HepG2 (cell line): ENCODE results near the gene OPRL1. TPM values are rescaled to one million over a fixed set of nuclear protein-coding genes. Genes with fewer than 3 reads are reported as not detected.
A peak's percentile ranks its signal among the peaks of the same experiment; 100 is the strongest.

Experiments used
- ADNP ChIP-seq: sonication (generic); formaldehyde crosslinking; IDR thresholded peaks from 2 replicates; pipeline ENCODE4 v1.4.0; 2020; ENCODE audit warnings: missing genetic modification reagents
- ATF1 ChIP-seq: IDR thresholded peaks from 2 replicates; pipeline ENCODE4 v1.6.1; 2016; ENCODE audit warnings: mild to moderate bottlenecking, control low read depth
- FOXJ3 ChIP-seq: sonication (generic); formaldehyde crosslinking; IDR thresholded peaks from 2 replicates; pipeline ENCODE4 v1.4.0; 2020; ENCODE audit warnings: missing genetic modification reagents, mild to moderate bottlenecking, borderline replicate concordance
- HMG20A ChIP-seq: IDR thresholded peaks from 2 replicates; pipeline ENCODE4 v1.6.1; 2016; ENCODE audit warnings: borderline replicate concordance
- KAT7 ChIP-seq: IDR thresholded peaks from 2 replicates; pipeline ENCODE4 v1.6.1; 2018; ENCODE audit warnings: borderline replicate concordance, missing compliant biosample characterization
- KLF12 ChIP-seq: sonication (generic); formaldehyde crosslinking; IDR thresholded peaks from 2 replicates; pipeline ENCODE4 v1.4.0; 2020; ENCODE audit warnings: missing genetic modification reagents, borderline replicate concordance
- MBNL3 ChIP-seq: fragments of 250-450 bp; sonication (Bioruptor Pico); conservative IDR thresholded peaks from 2 replicates; pipeline ENCODE4 v1.8.0; 2022; ENCODE audit warnings: mild to moderate bottlenecking, inconsistent platforms
- NCOA1 ChIP-seq: sonication (generic); formaldehyde crosslinking; IDR thresholded peaks from 2 replicates; pipeline ENCODE4 v1.9.0; 2021; ENCODE audit warnings: missing genetic modification reagents
- RNF2 ChIP-seq: fragments of 450-650 bp; conservative IDR thresholded peaks from 2 replicates; pipeline ENCODE4 v1.6.1; 2016; ENCODE audit warnings: low read depth
- SATB2 ChIP-seq: sonication (generic); formaldehyde crosslinking; IDR thresholded peaks from 2 replicates; pipeline ENCODE4 v1.5.0; 2020; ENCODE audit warnings: missing genetic modification reagents
- SP2 ChIP-seq: sonication (generic); formaldehyde crosslinking; IDR thresholded peaks from 2 replicates; pipeline ENCODE4 v1.5.1; 2020; ENCODE audit warnings: mild to moderate bottlenecking, missing genetic modification reagents
- ZBTB21 ChIP-seq: sonication (generic); formaldehyde crosslinking; IDR thresholded peaks from 2 replicates; pipeline ENCODE4 v1.4.0; 2020; ENCODE audit warnings: missing genetic modification reagents
- ZBTB7A ChIP-seq: sonication (generic); formaldehyde crosslinking; IDR thresholded peaks from 2 replicates; pipeline ENCODE4 v1.8.0; 2022; ENCODE audit warnings: mild to moderate bottlenecking, missing genetic modification reagents
- ZFP1 ChIP-seq: IDR thresholded peaks from 2 replicates; pipeline ENCODE4 v1.6.1; 2016
- ZNF20 ChIP-seq: sonication (generic); formaldehyde crosslinking; IDR thresholded peaks from 2 replicates; pipeline ENCODE4 v1.4.0; 2020; ENCODE audit warnings: mild to moderate bottlenecking, moderate library complexity, missing genetic modification reagents
- ZNF737 ChIP-seq: sonication (generic); formaldehyde crosslinking; IDR thresholded peaks from 2 replicates; pipeline ENCODE4 v1.5.0; 2020; ENCODE audit warnings: missing genetic modification reagents, mild to moderate bottlenecking, borderline replicate concordance
- ZNF766 ChIP-seq: sonication (generic); formaldehyde crosslinking; IDR thresholded peaks from 2 replicates; pipeline ENCODE4 v1.5.0; 2020; ENCODE audit warnings: missing genetic modification reagents, borderline replicate concordance
- polyA plus RNA-seq, 8 experiments: library from polyadenylated mRNA; depleted of rRNA in 3 of 8; stranded (reverse) in 7 of 8; unstranded in 1 of 8; fragments of >200 nt; fragmentation: Illumina TruSeq in 4 of 8; extraction: Trizol in 4 of 8; gene quantifications; 2 replicates each; pipeline versions ENCODE4 v1.2.1 to v1.2.3, GENCODE V29; 2011 to 2016; ENCODE audit warnings: low read depth in 4 of 8, missing spikeins in 1 of 8, mixed read lengths in 1 of 8; ENCODE audit not compliant: insufficient read depth in 1 of 8
- total RNA-seq, 5 experiments: library from RNA; depleted of rRNA; stranded (reverse); fragments of >200 nt; fragmentation: Illumina TruSeq; extraction: Trizol; gene quantifications; 2 replicates each; pipeline ENCODE4 v1.2.3, GENCODE V29; 2016; ENCODE audit warnings: low read depth in 1 of 5
- TF ChIP-seq, protein P1 (sequence below): sonication (generic); formaldehyde crosslinking; conservative IDR thresholded peaks from 2 replicates; pipeline ENCODE4 v1.8.0; 2022; ENCODE audit warnings: missing genetic modification reagents
- TF ChIP-seq, protein P2 (sequence below): sonication (generic); formaldehyde crosslinking; IDR thresholded peaks from 2 replicates; pipeline ENCODE4 v1.4.0; 2020; ENCODE audit warnings: missing genetic modification reagents, borderline replicate concordance
- TF ChIP-seq, protein P3 (sequence below): IDR thresholded peaks from 2 replicates; pipeline ENCODE4 v1.6.1; 2018; ENCODE audit warnings: missing genetic modification reagents
- TF ChIP-seq, protein P4 (sequence below): sonication (generic); formaldehyde crosslinking; IDR thresholded peaks from 2 replicates; pipeline ENCODE4 v1.8.1; 2023; ENCODE audit warnings: mild to moderate bottlenecking, moderate library complexity, missing genetic modification reagents
- TF ChIP-seq, protein P5 (sequence below): sonication (generic); formaldehyde crosslinking; IDR thresholded peaks from 2 replicates; pipeline ENCODE4 v1.4.0; 2020; ENCODE audit warnings: mild to moderate bottlenecking, missing genetic modification reagents
- TF ChIP-seq, protein P6 (sequence below): IDR thresholded peaks from 2 replicates; pipeline ENCODE4 v1.6.1; 2016; ENCODE audit warnings: low read depth, control low read depth

OPRL1 gene
- total and polyA plus RNA-seq, 2 of the 13 experiments (the other 11 are each of a cell fraction or from before 2014, with no cell fraction given): 0.35 to 0.71 TPM

DNA sequence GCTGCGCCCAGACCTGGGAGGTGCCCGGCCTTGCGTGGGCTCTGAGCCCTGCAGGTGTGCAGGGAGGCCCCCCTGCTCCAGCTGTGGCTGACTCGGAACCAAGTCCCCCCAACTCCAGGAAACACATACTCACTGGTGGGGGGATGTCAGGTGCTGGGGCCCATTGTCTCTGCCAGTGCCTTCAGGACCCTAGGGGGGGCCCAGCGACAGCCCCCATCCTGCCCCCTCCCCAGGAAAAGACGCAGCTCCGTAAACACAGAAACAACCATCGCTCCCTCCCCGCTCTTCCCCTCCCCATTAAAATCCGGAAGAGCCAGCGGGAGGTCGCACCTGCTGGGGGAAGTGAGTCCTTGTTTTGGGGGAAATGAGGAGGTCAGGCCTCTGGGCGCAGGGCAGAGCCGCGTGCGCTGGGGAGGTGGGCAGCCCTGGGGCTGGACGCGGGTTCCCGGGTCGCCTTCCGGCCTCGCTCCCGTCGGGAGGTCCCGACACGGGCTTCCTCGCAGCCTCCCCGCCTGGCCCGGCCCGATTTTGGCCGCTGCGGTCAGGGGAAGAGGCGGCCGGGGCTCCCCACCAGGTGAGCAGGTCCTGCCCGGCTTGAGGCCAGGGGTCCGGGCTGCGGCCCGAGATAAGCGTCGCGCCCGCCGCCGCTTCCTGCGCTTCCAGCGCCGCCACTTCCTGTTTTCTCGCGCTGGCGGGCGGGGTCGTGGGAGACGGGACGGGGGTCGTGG lies 37.7 kb upstream of the OPRL1 start (continued):
- TF ChIP-seq, protein P1, sequence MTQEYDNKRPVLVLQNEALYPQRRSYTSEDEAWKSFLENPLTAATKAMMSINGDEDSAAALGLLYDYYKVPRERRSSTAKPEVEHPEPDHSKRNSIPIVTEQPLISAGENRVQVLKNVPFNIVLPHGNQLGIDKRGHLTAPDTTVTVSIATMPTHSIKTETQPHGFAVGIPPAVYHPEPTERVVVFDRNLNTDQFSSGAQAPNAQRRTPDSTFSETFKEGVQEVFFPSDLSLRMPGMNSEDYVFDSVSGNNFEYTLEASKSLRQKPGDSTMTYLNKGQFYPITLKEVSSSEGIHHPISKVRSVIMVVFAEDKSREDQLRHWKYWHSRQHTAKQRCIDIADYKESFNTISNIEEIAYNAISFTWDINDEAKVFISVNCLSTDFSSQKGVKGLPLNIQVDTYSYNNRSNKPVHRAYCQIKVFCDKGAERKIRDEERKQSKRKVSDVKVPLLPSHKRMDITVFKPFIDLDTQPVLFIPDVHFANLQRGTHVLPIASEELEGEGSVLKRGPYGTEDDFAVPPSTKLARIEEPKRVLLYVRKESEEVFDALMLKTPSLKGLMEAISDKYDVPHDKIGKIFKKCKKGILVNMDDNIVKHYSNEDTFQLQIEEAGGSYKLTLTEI: no peak
- no peak for TF ChIP-seq SP2
- TF ChIP-seq NCOA1 (CRISPR knock-in tag): no peak
- TF ChIP-seq ATF1 (CRISPR knock-in tag): no peak
- no peak; the same call in 1 of the 2 replicates for TF ChIP-seq ZNF766 (CRISPR knock-in tag)
- no peak for TF ChIP-seq HMG20A (CRISPR knock-in tag)
- peak; percentile 81 for TF ChIP-seq ZBTB7A (CRISPR knock-in tag)
- TF ChIP-seq KLF12 (CRISPR knock-in tag): no peak
- TF ChIP-seq ZFP1: no peak
- TF ChIP-seq ADNP (CRISPR knock-in tag): no peak
- TF ChIP-seq FOXJ3 (CRISPR knock-in tag): no peak
- TF ChIP-seq ZNF737 (CRISPR knock-in tag): no peak
- no peak; the same call in 1 of the 2 replicates for TF ChIP-seq SATB2 (CRISPR knock-in tag)
- TF ChIP-seq MBNL3 (CRISPR knock-in tag): no peak
- TF ChIP-seq ZNF20 (CRISPR knock-in tag): no peak
- TF ChIP-seq, protein P2, sequence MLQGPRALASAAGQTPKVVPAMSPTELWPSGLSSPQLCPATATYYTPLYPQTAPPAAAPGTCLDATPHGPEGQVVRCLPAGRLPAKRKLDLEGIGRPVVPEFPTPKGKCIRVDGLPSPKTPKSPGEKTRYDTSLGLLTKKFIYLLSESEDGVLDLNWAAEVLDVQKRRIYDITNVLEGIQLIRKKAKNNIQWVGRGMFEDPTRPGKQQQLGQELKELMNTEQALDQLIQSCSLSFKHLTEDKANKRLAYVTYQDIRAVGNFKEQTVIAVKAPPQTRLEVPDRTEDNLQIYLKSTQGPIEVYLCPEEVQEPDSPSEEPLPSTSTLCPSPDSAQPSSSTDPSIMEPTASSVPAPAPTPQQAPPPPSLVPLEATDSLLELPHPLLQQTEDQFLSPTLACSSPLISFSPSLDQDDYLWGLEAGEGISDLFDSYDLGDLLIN (CRISPR knock-in tag): no peak
- TF ChIP-seq, protein P3, sequence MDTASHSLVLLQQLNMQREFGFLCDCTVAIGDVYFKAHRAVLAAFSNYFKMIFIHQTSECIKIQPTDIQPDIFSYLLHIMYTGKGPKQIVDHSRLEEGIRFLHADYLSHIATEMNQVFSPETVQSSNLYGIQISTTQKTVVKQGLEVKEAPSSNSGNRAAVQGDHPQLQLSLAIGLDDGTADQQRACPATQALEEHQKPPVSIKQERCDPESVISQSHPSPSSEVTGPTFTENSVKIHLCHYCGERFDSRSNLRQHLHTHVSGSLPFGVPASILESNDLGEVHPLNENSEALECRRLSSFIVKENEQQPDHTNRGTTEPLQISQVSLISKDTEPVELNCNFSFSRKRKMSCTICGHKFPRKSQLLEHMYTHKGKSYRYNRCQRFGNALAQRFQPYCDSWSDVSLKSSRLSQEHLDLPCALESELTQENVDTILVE (CRISPR knock-in tag): no peak; the same call in 1 of the 2 replicates
- 0 out of 2 replicates have a peak, but pooled peaks have one; percentile 1 for TF ChIP-seq KAT7 (CRISPR knock-in tag)
- TF ChIP-seq, protein P4, sequence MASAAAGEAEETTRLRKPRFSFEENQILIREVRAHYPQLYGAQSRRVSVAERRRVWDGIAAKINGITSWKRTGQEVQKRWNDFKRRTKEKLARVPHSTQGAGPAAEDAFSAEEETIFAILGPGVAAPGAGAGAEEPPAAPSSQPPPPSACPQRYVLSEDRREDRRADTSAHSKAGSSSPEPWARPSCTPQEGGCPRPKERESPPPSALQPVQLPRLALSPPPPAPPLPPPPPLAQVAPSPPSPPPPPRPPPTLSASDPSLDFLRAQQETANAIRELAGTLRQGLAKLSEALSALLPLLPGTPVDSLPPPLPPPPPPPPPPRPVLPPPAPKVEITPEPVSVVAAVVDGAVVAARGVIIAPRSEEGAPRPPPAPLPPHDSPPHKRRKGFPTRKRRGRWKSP (CRISPR knock-in tag): peak; percentile 87
- TF ChIP-seq, protein P5, sequence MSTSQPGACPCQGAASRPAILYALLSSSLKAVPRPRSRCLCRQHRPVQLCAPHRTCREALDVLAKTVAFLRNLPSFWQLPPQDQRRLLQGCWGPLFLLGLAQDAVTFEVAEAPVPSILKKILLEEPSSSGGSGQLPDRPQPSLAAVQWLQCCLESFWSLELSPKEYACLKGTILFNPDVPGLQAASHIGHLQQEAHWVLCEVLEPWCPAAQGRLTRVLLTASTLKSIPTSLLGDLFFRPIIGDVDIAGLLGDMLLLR (CRISPR knock-in tag): no peak
- TF ChIP-seq, protein P6, sequence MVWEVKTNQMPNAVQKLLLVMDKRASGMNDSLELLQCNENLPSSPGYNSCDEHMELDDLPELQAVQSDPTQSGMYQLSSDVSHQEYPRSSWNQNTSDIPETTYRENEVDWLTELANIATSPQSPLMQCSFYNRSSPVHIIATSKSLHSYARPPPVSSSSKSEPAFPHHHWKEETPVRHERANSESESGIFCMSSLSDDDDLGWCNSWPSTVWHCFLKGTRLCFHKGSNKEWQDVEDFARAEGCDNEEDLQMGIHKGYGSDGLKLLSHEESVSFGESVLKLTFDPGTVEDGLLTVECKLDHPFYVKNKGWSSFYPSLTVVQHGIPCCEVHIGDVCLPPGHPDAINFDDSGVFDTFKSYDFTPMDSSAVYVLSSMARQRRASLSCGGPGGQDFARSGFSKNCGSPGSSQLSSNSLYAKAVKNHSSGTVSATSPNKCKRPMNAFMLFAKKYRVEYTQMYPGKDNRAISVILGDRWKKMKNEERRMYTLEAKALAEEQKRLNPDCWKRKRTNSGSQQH (CRISPR knock-in tag): no peak
- TF ChIP-seq ZBTB21 (CRISPR knock-in tag): no peak; the same call in 1 of the 2 replicates
- TF ChIP-seq RNF2: 0 out of 2 replicates have a peak, but pooled peaks have one; percentile 32
